ENCODE results near the gene ANKRD12. TPM values are rescaled to one million over a fixed set of nuclear protein-coding genes. Genes with fewer than 3 reads are reported as not detected.

Gene ANKRD12
- polyA plus RNA-seq, 1 donor (not counting 4 experiments of a cell fraction or from before 2014, with no cell fraction given) = 8.0 TPM

DNA sequence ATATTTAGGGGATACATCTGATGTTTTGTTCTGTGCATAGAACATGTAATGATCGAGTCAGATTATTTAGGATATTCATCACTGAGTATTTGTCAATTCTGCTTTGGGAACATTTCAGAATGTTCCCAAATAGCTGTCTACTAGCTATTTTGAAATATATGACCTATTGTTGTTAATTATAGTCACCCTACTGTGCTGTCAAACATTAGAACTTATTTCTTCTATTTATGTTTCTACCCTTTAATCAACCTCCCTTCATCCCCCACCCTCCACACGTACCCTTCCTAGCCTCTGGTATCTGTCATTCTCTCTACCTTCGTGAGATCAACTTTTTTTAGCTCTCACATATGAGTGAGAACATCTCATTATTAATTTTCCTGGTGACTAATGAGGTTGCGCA is 40.9 kb downstream of the ANKRD12 start:
- H3K36me3 ChIP-seq (ENCODE audit: control insufficient read depth in 2 of 2, extremely low read depth in 1 of 2, insufficient read depth in 2 of 2, low read length in 2 of 2) = no peaks in the 10 kb centered on the region
- no peaks in the 10 kb centered on the region for H3K9me1 ChIP-seq (ENCODE audit: control insufficient read depth, extremely low read depth, insufficient read depth, low read length)
- dilution Hi-C loops (cut with MboI; ENCODE audit: extremely low pct_ligation_motif_present, low sequenced_read_pairs) = no loop called here
- no peaks in the 10 kb centered on the region for H4K20me1 ChIP-seq (ENCODE audit: control insufficient read depth, extremely low read depth, insufficient read depth, low read length)
- H3K9me3 ChIP-seq (ENCODE audit: control insufficient read depth, low read depth, low read length) = no peaks in the 10 kb centered on the region
- H3K4me1 ChIP-seq (ENCODE audit: control insufficient read depth, extremely low read depth, insufficient read depth, low read length) = peaks cover 6% of the 10 kb centered on the region
- no peak overlapping the region for H2AFZ ChIP-seq (ENCODE audit: control insufficient read depth, low read length)
- H3K4me3 ChIP-seq (ENCODE audit: control insufficient read depth in 2 of 3, extremely low read depth in 1 of 3, insufficient read depth in 2 of 3, low read depth in 1 of 3, low read length in 3 of 3) = no peak overlapping the region
- H3K9ac ChIP-seq (ENCODE audit: control insufficient read depth, extremely low read depth, insufficient read depth, low read length) = no peak overlapping the region
- no peak for DNase-seq (ENCODE audit: low read depth, low spot score)
- peaks cover 48% of the 10 kb centered on the region for H3K79me2 ChIP-seq (ENCODE audit: control insufficient read depth, insufficient read depth, low read length)
- FAIRE-seq = no peak
- no peak overlapping the region for H3K4me2 ChIP-seq (ENCODE audit: control insufficient read depth, extremely low read depth, insufficient read depth, low read depth, low read length)
- TF ChIP-seq, protein P1, sequence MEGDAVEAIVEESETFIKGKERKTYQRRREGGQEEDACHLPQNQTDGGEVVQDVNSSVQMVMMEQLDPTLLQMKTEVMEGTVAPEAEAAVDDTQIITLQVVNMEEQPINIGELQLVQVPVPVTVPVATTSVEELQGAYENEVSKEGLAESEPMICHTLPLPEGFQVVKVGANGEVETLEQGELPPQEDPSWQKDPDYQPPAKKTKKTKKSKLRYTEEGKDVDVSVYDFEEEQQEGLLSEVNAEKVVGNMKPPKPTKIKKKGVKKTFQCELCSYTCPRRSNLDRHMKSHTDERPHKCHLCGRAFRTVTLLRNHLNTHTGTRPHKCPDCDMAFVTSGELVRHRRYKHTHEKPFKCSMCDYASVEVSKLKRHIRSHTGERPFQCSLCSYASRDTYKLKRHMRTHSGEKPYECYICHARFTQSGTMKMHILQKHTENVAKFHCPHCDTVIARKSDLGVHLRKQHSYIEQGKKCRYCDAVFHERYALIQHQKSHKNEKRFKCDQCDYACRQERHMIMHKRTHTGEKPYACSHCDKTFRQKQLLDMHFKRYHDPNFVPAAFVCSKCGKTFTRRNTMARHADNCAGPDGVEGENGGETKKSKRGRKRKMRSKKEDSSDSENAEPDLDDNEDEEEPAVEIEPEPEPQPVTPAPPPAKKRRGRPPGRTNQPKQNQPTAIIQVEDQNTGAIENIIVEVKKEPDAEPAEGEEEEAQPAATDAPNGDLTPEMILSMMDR (optimal IDR thresholded peaks at IDR 0.05 in 1 of 3, IDR thresholded peaks at IDR 0.05 in 1 of 3, conservative IDR thresholded peaks at IDR 0.05 in 1 of 3; ENCODE audit: extremely low read depth in 1 of 3, insufficient read depth in 2 of 3, low read length in 3 of 3) = no peak
- TF ChIP-seq EZH2 (IDR thresholded peaks at IDR 0.05; ENCODE audit: low read length) = no peak
- no peaks in the 10 kb centered on the region for H3K27me3 ChIP-seq (ENCODE audit: control insufficient read depth, extremely low read depth, insufficient read depth, low read length)
- no peak overlapping the region for H3K27ac ChIP-seq (ENCODE audit: control insufficient read depth, insufficient read depth, low read length)

DNA sequence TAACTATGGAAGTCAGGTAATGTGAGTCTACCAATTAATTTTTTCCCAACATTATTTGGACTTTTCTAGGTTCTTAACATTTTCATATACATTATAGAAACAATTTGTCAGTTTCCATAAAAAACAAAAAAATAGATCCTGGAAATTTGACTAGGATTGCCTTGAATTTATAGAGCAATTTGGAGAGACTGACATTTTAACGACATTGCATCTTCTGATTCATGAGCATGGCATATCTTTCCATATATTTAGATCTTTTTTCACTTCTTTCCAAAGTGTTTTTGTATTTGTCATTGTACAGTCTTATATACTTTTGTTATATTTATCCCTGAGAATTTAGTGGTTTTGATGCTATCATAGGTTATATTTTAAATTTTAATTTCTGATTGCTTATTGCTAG is 42.0 kb downstream of the ANKRD12 start:
- no peaks in the 10 kb centered on the region for H4K20me1 ChIP-seq (ENCODE audit: control insufficient read depth, extremely low read depth, insufficient read depth, low read length)
- no peak overlapping the region for H3K4me3 ChIP-seq (ENCODE audit: control insufficient read depth in 2 of 3, extremely low read depth in 1 of 3, insufficient read depth in 2 of 3, low read depth in 1 of 3, low read length in 3 of 3)
- peaks cover 6% of the 10 kb centered on the region for H3K4me1 ChIP-seq (ENCODE audit: control insufficient read depth, extremely low read depth, insufficient read depth, low read length)
- no peak overlapping the region for H3K4me2 ChIP-seq (ENCODE audit: control insufficient read depth, extremely low read depth, insufficient read depth, low read depth, low read length)
- H3K9me1 ChIP-seq (ENCODE audit: control insufficient read depth, extremely low read depth, insufficient read depth, low read length) = no peaks in the 10 kb centered on the region
- no peaks in the 10 kb centered on the region for H3K27me3 ChIP-seq (ENCODE audit: control insufficient read depth, extremely low read depth, insufficient read depth, low read length)
- H3K9ac ChIP-seq (ENCODE audit: control insufficient read depth, extremely low read depth, insufficient read depth, low read length) = no peak overlapping the region
- H3K27ac ChIP-seq (ENCODE audit: control insufficient read depth, insufficient read depth, low read length) = no peak overlapping the region
- no peak overlapping the region for H2AFZ ChIP-seq (ENCODE audit: control insufficient read depth, low read length)
- TF ChIP-seq EZH2 (IDR thresholded peaks at IDR 0.05; ENCODE audit: low read length) = no peak
- TF ChIP-seq, protein P1 (optimal IDR thresholded peaks at IDR 0.05 in 1 of 3, IDR thresholded peaks at IDR 0.05 in 1 of 3, conservative IDR thresholded peaks at IDR 0.05 in 1 of 3; ENCODE audit: extremely low read depth in 1 of 3, insufficient read depth in 2 of 3, low read length in 3 of 3) = no peak
- no peak for DNase-seq (ENCODE audit: low read depth, low spot score)
- H3K9me3 ChIP-seq (ENCODE audit: control insufficient read depth, low read depth, low read length) = no peaks in the 10 kb centered on the region
- peaks cover 42% of the 10 kb centered on the region for H3K79me2 ChIP-seq (ENCODE audit: control insufficient read depth, insufficient read depth, low read length)
- dilution Hi-C loops (cut with MboI; ENCODE audit: extremely low pct_ligation_motif_present, low sequenced_read_pairs) = no loop called here
- no peaks in the 10 kb centered on the region for H3K36me3 ChIP-seq (ENCODE audit: control insufficient read depth in 2 of 2, extremely low read depth in 1 of 2, insufficient read depth in 2 of 2, low read length in 2 of 2)
- no peak for FAIRE-seq
